Measurements from ENCODE around the gene OGA. TPM values are rescaled to one million over a fixed set of nuclear protein-coding genes. Genes with fewer than 3 reads are reported as not detected.

OGA gene
- total RNA-seq, 2 experiments from 2014 or later = 125 to 130 TPM

GRCh38 chr10:101857802-101858476 is 39.7 kb upstream of the OGA start:
- Mint-ChIP-seq H3K36me3 (ENCODE audit: low read depth) (peaks cover 22% of the 10 kb centered on the region), H3K27me3 (no peaks in the 10 kb centered on the region), H3K27ac (no peak overlapping the region), H3K4me3 (no peak overlapping the region), H3K9me3 (peaks cover 10% of the 10 kb centered on the region), H3K4me1 (ENCODE audit: low read depth) (peaks cover 4% of the 10 kb centered on the region)
- ATAC-seq (no peak), DNase-seq (no peak)
- intact Hi-C loops (cut with micrococcal nuclease) = no loop called here
- TF ChIP-seq CTCF (IDR thresholded peaks at IDR 0.05) = no peak
- ChIA-PET CTCF (interaction anchor here (1.1 to 5.8 kb wide), 4 partner anchors 17 to 152 kb away, joined by 4 to 42 read pairs (median 8); no protein-coding TSS in a partner anchor), POLR2A (interaction anchor here (1.6 kb wide), 1 partner anchor 16 kb away, joined by 4 read pairs; no protein-coding TSS in a partner anchor)

DNA sequence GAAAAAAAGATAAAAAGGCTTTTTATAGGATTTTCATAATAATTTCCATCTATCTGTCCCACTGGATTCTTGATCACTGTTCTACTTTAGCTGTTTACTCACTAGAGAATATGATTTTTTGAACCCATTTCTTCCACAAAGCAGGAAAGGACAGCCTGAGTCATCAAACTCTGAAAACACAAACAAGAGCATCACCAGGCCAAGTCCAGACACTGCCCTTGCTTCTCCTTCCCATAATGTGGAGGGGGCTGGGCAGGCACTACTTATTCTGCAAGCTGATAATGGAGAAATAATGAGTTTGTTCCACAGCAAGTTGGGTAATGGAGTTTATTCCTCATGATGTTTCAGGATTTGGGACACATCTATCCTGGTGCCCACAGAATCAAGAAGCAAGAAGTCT is 38.4 kb upstream of the OGA start:
- no peak overlapping the region for H3K27ac Mint-ChIP-seq
- H3K27me3 Mint-ChIP-seq = no peaks in the 10 kb centered on the region
- no peak overlapping the region for H3K4me3 Mint-ChIP-seq
- no peak for TF ChIP-seq CTCF (IDR thresholded peaks at IDR 0.05)
- intact Hi-C loops (cut with micrococcal nuclease) = no loop called here
- H3K36me3 Mint-ChIP-seq (ENCODE audit: low read depth) = peaks cover 20% of the 10 kb centered on the region
- H3K4me1 Mint-ChIP-seq (ENCODE audit: low read depth) = peaks cover 4% of the 10 kb centered on the region
- DNase-seq (no peak), ATAC-seq (no peak)
- POLR2A ChIA-PET = interaction anchor here (1.2 kb wide), 1 partner anchor 138 kb away, joined by 3 read pairs; no protein-coding TSS in a partner anchor
- CTCF ChIA-PET = interaction anchor here (1.2 to 5.8 kb wide), 3 partner anchors 16 to 246 kb away, joined by 3 to 42 read pairs (median 5); no protein-coding TSS in a partner anchor
- peaks cover 10% of the 10 kb centered on the region for H3K9me3 Mint-ChIP-seq

DNA sequence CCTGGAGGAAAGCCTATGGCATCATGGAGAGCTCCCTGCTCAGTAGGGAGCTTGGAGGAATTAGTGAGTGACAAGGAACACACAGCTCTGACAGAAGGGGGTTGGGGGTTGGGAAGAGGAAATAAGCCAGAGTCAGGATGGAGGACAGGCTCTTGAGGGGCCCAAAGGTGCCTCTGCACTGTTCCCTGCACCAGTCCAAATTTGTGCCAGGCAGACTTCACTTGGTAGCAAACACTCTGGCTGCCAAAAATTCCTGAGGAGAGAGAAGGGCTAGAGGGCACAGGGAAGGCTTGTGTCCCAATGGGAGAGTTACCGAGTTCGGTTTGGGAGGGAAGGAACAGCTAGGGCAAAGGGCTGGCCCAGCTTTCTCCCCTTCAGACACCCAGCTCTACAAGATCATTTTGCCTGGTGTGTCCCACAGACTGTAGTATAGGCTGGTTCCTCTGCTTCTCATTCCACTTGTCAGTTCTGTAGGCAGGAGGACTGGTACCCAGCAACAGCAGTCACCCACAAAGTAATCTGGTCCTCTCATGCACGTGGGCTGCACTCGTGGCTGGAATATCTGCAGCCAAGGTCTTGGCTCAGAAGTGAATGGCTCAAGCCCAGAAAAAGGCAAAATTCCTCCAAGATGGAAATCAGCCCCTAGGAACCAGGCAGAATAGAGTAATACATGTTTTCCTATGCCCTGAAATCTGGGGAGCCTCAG is 33.3 kb upstream of the OGA start:
- CTCF ChIA-PET = interaction anchor here (1.2 to 5.2 kb wide), 5 partner anchors 11 to 221 kb away, joined by 3 to 31 read pairs (median 5); no protein-coding TSS in a partner anchor
- POLR2A ChIA-PET = no interaction called here
- Mint-ChIP-seq H3K27me3 (no peaks in the 10 kb centered on the region), H3K36me3 (ENCODE audit: low read depth) (no peaks in the 10 kb centered on the region), H3K27ac (no peak overlapping the region), H3K9me3 (no peaks in the 10 kb centered on the region), H3K4me1 (ENCODE audit: low read depth) (no peaks in the 10 kb centered on the region), H3K4me3 (no peak overlapping the region)
- intact Hi-C loops (cut with micrococcal nuclease) = no loop called here
- ATAC-seq (no peak), DNase-seq (no peak)
- TF ChIP-seq CTCF (IDR thresholded peaks at IDR 0.05) = no peak

- no peaks in the 10 kb centered on the region for H3K4me1 Mint-ChIP-seq (ENCODE audit: low read depth)
- intact Hi-C loops (cut with micrococcal nuclease) = no loop called here
- no peak for TF ChIP-seq CTCF (IDR thresholded peaks at IDR 0.05)
- H3K36me3 Mint-ChIP-seq (ENCODE audit: low read depth) = peaks cover 2% of the 10 kb centered on the region
- no peaks in the 10 kb centered on the region for H3K9me3 Mint-ChIP-seq
- no peak overlapping the region for H3K27ac Mint-ChIP-seq
- H3K4me3 Mint-ChIP-seq = no peak overlapping the region
- ChIA-PET POLR2A (no interaction called here), CTCF (interaction anchor here (1.2 to 5.2 kb wide), 4 partner anchors 10 to 159 kb away, joined by 3 to 31 read pairs (median 6); no protein-coding TSS in a partner anchor)
- DNase-seq (no peak), ATAC-seq (no peak)
- no peaks in the 10 kb centered on the region for H3K27me3 Mint-ChIP-seq
Measured at GRCh38 chr10:101850749-101851148, 32.5 kb upstream of the OGA start.

Data from activated CD8-positive, alpha-beta T cell treated with anti-CD3 and anti-CD28 coated beads for 36 hours (primary cell).